HG03060 (cell line): ENCODE data around the gene SLC22A14.

ENCODE experiments used
- ATAC-seq: cut with Tn5 transposase; IDR thresholded peaks from one replicate; pipeline ENCODE4 v1.9.1; 2021; ENCODE audit warnings: low read depth, moderate number of reproducible peaks; ENCODE audit not compliant: unreplicated experiment

SLC22A14 gene

GRCh38 chr3:38335263-38335662, 53.2 kb downstream of the SLC22A14 start:
- ATAC-seq, result no peak

- ATAC-seq, result no peak
These were observed 55.6 kb downstream of the SLC22A14 start for GRCh38 chr3:38337703-38338102.

GRCh38 chr3:38343797-38344594, 61.9 kb downstream of the SLC22A14 start:
- ATAC-seq, result no peak

GRCh38 chr3:38345879-38346586, 63.9 kb downstream of the SLC22A14 start:
- no peak for ATAC-seq

- ATAC-seq, result peak; percentile 88
These were observed 64.7 kb downstream of the SLC22A14 start, which contains the start of gene XYLB for GRCh38 chr3:38346587-38347410. XYLB (plus strand) TSS chr3:38346785; CDS start chr3:38346869, 84 bp downstream.

- no peak for ATAC-seq
These were observed 65.5 kb downstream of the SLC22A14 start for GRCh38 chr3:38347421-38348200.

GRCh38 chr3:38348903-38349302, 66.8 kb downstream of the SLC22A14 start:
- no peak for ATAC-seq

GRCh38 chr3:38349684-38350359, 67.7 kb downstream of the SLC22A14 start:
- no peak for ATAC-seq

GRCh38 chr3:38353151-38353550, 71.1 kb downstream of the SLC22A14 start:
- ATAC-seq, result no peak

- no peak for ATAC-seq
These were observed 72.7 kb downstream of the SLC22A14 start for GRCh38 chr3:38354588-38355330.

GRCh38 chr3:38359038-38359437, 76.9 kb downstream of the SLC22A14 start:
- no peak for ATAC-seq

GRCh38 chr3:38360345-38360744, 78.3 kb downstream of the SLC22A14 start:
- no peak for ATAC-seq

GRCh38 chr3:38361496-38361895, 79.4 kb downstream of the SLC22A14 start:
- no peak for ATAC-seq

- no peak for ATAC-seq
These were observed 80.7 kb downstream of the SLC22A14 start for GRCh38 chr3:38362825-38363224.

- no peak for ATAC-seq
These were observed 82.8 kb downstream of the SLC22A14 start for GRCh38 chr3:38364721-38365400.

GRCh38 chr3:38365469-38366062, 83.5 kb downstream of the SLC22A14 start:
- ATAC-seq, result no peak

GRCh38 chr3:38366082-38366481, 84.0 kb downstream of the SLC22A14 start:
- no peak for ATAC-seq

GRCh38 chr3:38367779-38368178, 85.7 kb downstream of the SLC22A14 start:
- ATAC-seq, result no peak
